Parathyroid adenoma (tissue), 2 donors: ENCODE results near the gene PRUNE2.
A peak's percentile ranks its signal among the peaks of the same experiment; 100 is the strongest.

Source experiments
- H2AFZ ChIP-seq: fragments of 300-600 bp; sonication (generic); one replicate; pipeline ENCODE4 v1.7.0; 2017; ENCODE audit warnings: antibody characterized with exemption, mild to moderate bottlenecking
- H3K27ac ChIP-seq: fragments of 300-600 bp; sonication (generic); one replicate; pipeline ENCODE4 v1.7.0; 2017
- H3K27me3 ChIP-seq: fragments of 300-600 bp; sonication (generic); one replicate; pipeline ENCODE4 v1.7.0; 2017; ENCODE audit warnings: low read length; ENCODE audit not compliant: control insufficient read depth, insufficient read depth
- H3K36me3 ChIP-seq: fragments of 300-600 bp; sonication (generic); one replicate; pipeline ENCODE4 v1.7.0; 2017; ENCODE audit warnings: low read length; ENCODE audit not compliant: control insufficient read depth, insufficient read depth
- H3K4me1 ChIP-seq: fragments of 300-600 bp; sonication (generic); one replicate; pipeline ENCODE4 v1.7.0; 2017; ENCODE audit warnings: control low read depth
- H3K4me2 ChIP-seq: fragments of 300-600 bp; sonication (generic); one replicate; pipeline ENCODE4 v1.7.0; 2017; ENCODE audit warnings: low read length
- H3K4me3 ChIP-seq: fragments of 300-600 bp; sonication (generic); one replicate; pipeline ENCODE4 v1.7.0; 2017; ENCODE audit warnings: low read depth, low read length
- H3K79me2 ChIP-seq: fragments of 300-600 bp; sonication (generic); one replicate; pipeline ENCODE4 v1.7.0; 2017; ENCODE audit warnings: control low read depth
- H3K9ac ChIP-seq: fragments of 300-600 bp; sonication (generic); one replicate; pipeline ENCODE4 v1.7.0; 2017; ENCODE audit warnings: mild to moderate bottlenecking
- H3K9me3 ChIP-seq: fragments of 300-600 bp; sonication (generic); one replicate; pipeline ENCODE4 v1.7.0; 2017; ENCODE audit warnings: low read length; ENCODE audit not compliant: control insufficient read depth
- CTCF ChIP-seq: fragments of 300-600 bp; sonication (generic); IDR thresholded peaks from one replicate; pipeline ENCODE4 v1.7.0; 2017; ENCODE audit warnings: antibody characterized with exemption, mild to moderate bottlenecking
- donor health status: primary hyperparathyroidism.

The PRUNE2 gene

GRCh38 chr9:76591256-76591950 is 314.5 kb downstream of the PRUNE2 start:
- H3K27me3 ChIP-seq, result no peaks in the 10 kb centered on the region
- no peak overlapping the region for H3K4me3 ChIP-seq
- H3K9ac ChIP-seq, result no peak overlapping the region
- peak overlapping the region; percentile 62 for H3K27ac ChIP-seq
- H3K4me2 ChIP-seq, result peak overlapping the region; percentile 21
- no peaks in the 10 kb centered on the region for H3K79me2 ChIP-seq
- H3K36me3 ChIP-seq, result no peaks in the 10 kb centered on the region
- H3K9me3 ChIP-seq, result no peaks in the 10 kb centered on the region
- peaks cover 6% of the 10 kb centered on the region for H3K4me1 ChIP-seq
- TF ChIP-seq CTCF, result no peak
- no peak overlapping the region for H2AFZ ChIP-seq

- no peak overlapping the region for H2AFZ ChIP-seq
- no peaks in the 10 kb centered on the region for H3K27me3 ChIP-seq
- H3K27ac ChIP-seq, result no peak overlapping the region
- H3K36me3 ChIP-seq, result no peaks in the 10 kb centered on the region
- H3K9me3 ChIP-seq, result no peaks in the 10 kb centered on the region
- H3K4me3 ChIP-seq, result no peak overlapping the region
- H3K79me2 ChIP-seq, result no peaks in the 10 kb centered on the region
- H3K4me2 ChIP-seq, result no peak overlapping the region
- no peak overlapping the region for H3K9ac ChIP-seq
- H3K4me1 ChIP-seq, result peaks cover 10% of the 10 kb centered on the region
- no peak for TF ChIP-seq CTCF
These were observed 317.6 kb downstream of the PRUNE2 start for GRCh38 chr9:76588316-76588715.

GRCh38 chr9:76586390-76587314 is 319.3 kb downstream of the PRUNE2 start:
- Histone ChIP-seq H3K79me2 (no peaks in the 10 kb centered on the region), H3K27me3 (no peaks in the 10 kb centered on the region), H3K4me3 (peak overlapping the region; percentile 28), H3K9me3 (no peaks in the 10 kb centered on the region), H3K4me1 (peaks cover 10% of the 10 kb centered on the region), H3K4me2 (peak overlapping the region; percentile 8), H3K36me3 (no peaks in the 10 kb centered on the region), H3K9ac (no peak overlapping the region), H2AFZ (no peak overlapping the region), H3K27ac (peak overlapping the region; percentile 50)
- no peak for TF ChIP-seq CTCF

- peak overlapping the region; percentile 54 for H3K27ac ChIP-seq
- no peak overlapping the region for H3K9ac ChIP-seq
- no peak for TF ChIP-seq CTCF
These were observed 320.2 kb downstream of the PRUNE2 start for GRCh38 chr9:76585487-76586389.

More at GRCh38 chr9:76585487-76586389, 320.2 kb downstream of the PRUNE2 start:
- Histone ChIP-seq H3K4me3 (peak overlapping the region; percentile 28), H3K79me2 (no peaks in the 10 kb centered on the region), H2AFZ (no peak overlapping the region), H3K36me3 (no peaks in the 10 kb centered on the region), H3K9me3 (no peaks in the 10 kb centered on the region), H3K27me3 (no peaks in the 10 kb centered on the region), H3K4me1 (peaks cover 10% of the 10 kb centered on the region), H3K4me2 (peak overlapping the region; percentile 3)
